Measurements from ENCODE around the gene LAMC1.

DNA sequence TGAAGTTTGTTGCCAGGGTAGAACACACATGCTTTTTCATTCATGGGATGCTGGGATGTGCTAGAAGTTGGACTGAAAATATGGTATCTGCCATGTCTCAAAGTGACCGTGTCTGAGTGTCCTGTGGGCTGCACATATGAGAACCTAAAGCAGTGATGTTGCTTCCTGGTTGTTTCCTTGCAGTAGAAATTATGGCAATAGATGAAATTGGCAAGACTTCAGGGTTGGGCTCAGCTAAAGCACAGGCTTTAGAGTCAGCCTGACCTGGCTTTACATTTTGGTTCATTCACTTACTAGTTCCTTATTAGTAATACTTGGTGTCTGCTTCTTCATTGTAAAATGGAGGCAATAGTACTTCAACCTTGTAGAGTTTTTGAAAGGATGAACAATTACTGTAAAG is 165.0 kb downstream of the LAMC1 start:
- TF ChIP-seq, protein P1, sequence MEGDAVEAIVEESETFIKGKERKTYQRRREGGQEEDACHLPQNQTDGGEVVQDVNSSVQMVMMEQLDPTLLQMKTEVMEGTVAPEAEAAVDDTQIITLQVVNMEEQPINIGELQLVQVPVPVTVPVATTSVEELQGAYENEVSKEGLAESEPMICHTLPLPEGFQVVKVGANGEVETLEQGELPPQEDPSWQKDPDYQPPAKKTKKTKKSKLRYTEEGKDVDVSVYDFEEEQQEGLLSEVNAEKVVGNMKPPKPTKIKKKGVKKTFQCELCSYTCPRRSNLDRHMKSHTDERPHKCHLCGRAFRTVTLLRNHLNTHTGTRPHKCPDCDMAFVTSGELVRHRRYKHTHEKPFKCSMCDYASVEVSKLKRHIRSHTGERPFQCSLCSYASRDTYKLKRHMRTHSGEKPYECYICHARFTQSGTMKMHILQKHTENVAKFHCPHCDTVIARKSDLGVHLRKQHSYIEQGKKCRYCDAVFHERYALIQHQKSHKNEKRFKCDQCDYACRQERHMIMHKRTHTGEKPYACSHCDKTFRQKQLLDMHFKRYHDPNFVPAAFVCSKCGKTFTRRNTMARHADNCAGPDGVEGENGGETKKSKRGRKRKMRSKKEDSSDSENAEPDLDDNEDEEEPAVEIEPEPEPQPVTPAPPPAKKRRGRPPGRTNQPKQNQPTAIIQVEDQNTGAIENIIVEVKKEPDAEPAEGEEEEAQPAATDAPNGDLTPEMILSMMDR (IDR thresholded peaks at IDR 0.05; ENCODE audit: poor library complexity, severe bottlenecking) = no peak
- TF ChIP-seq TAF1 (IDR thresholded peaks at IDR 0.05; ENCODE audit: low read depth) = no peak

All from neural cell (in vitro differentiated cells).